SJCRH30 (cell line): ENCODE results near the gene MYH10. TPM values are rescaled to one million over a fixed set of nuclear protein-coding genes. Genes with fewer than 3 reads are reported as not detected.

Source experiments
- DNase-seq, 2 experiments: peaks; one replicate each; pipeline ENCODE4 v3.0.0-alpha.2; 2015 to 2020
- H3K27ac ChIP-seq: fragments of 250-450 bp; sonication (Bioruptor Pico); 2 replicates; pipeline ENCODE4 v1.5.1; 2020; ENCODE audit warnings: mild to moderate bottlenecking, moderate library complexity
- H3K27me3 ChIP-seq: fragments of 250-450 bp; sonication (Bioruptor Pico); 2 replicates; pipeline ENCODE4 v1.5.1; 2020; ENCODE audit warnings: mild to moderate bottlenecking, moderate library complexity
- H3K36me3 ChIP-seq: fragments of 250-450 bp; sonication (Bioruptor Pico); 2 replicates; pipeline ENCODE4 v1.5.1; 2020; ENCODE audit warnings: mild to moderate bottlenecking, moderate library complexity
- H3K4me1 ChIP-seq: fragments of 250-450 bp; sonication (Bioruptor Pico); 2 replicates; pipeline ENCODE4 v1.5.1; 2020; ENCODE audit warnings: mild to moderate bottlenecking, moderate library complexity
- H3K4me3 ChIP-seq: fragments of 250-450 bp; sonication (Bioruptor Pico); 2 replicates; pipeline ENCODE4 v1.5.1; 2020; ENCODE audit warnings: mild to moderate bottlenecking, moderate library complexity
- H3K9me3 ChIP-seq: fragments of 250-450 bp; sonication (Bioruptor Pico); replicated peaks from 2 replicates; pipeline ENCODE4 v1.5.1; 2020; ENCODE audit warnings: mild to moderate bottlenecking, moderate library complexity
- total RNA-seq: library from RNA; depleted of rRNA; stranded (reverse); fragments of >200 nt; shearing (Covaris generic); gene quantifications from 2 replicates; pipeline ENCODE4 v1.2.3, GENCODE V29; 2014

The MYH10 gene
- total RNA-seq, 1 experiment from 2014 or later, result 78.1 TPM

GRCh38 chr17:8532021-8532420 lies 98.5 kb downstream of the MYH10 start:
- no peaks in the 10 kb centered on the region for H3K4me1 ChIP-seq
- H3K9me3 ChIP-seq, result no peaks in the 10 kb centered on the region
- peaks cover 6% of the 10 kb centered on the region; the same call in 1 of the 2 replicates for H3K36me3 ChIP-seq
- no peak overlapping the region for H3K4me3 ChIP-seq
- H3K27ac ChIP-seq, result no peak overlapping the region
- no peak for DNase-seq
- H3K27me3 ChIP-seq, result no peaks in the 10 kb centered on the region

GRCh38 chr17:8522577-8522976 lies 107.9 kb downstream of the MYH10 start:
- no peaks in the 10 kb centered on the region for H3K9me3 ChIP-seq
- no peak overlapping the region for H3K4me3 ChIP-seq
- no peak overlapping the region for H3K27ac ChIP-seq
- peaks cover 21% of the 10 kb centered on the region for H3K36me3 ChIP-seq
- no peaks in the 10 kb centered on the region for H3K4me1 ChIP-seq
- no peaks in the 10 kb centered on the region for H3K27me3 ChIP-seq
- no peak for DNase-seq

- Histone ChIP-seq H3K27ac (no peak overlapping the region), H3K36me3 (peaks cover 22% of the 10 kb centered on the region), H3K4me1 (no peaks in the 10 kb centered on the region), H3K9me3 (no peaks in the 10 kb centered on the region), H3K4me3 (no peak overlapping the region), H3K27me3 (no peaks in the 10 kb centered on the region)
- DNase-seq, result no peak
These were observed 109.5 kb downstream of the MYH10 start for GRCh38 chr17:8520981-8521380.

- Histone ChIP-seq H3K27me3 (no peaks in the 10 kb centered on the region), H3K9me3 (no peaks in the 10 kb centered on the region), H3K4me3 (no peak overlapping the region), H3K4me1 (no peaks in the 10 kb centered on the region), H3K27ac (no peak overlapping the region), H3K36me3 (peaks cover 24% of the 10 kb centered on the region)
- no peak for DNase-seq
These were observed 111.7 kb downstream of the MYH10 start for GRCh38 chr17:8518850-8519249.

- H3K27ac ChIP-seq, result no peak overlapping the region
- DNase-seq, result no peak
- H3K36me3 ChIP-seq, result peaks cover 24% of the 10 kb centered on the region
- no peak overlapping the region for H3K4me3 ChIP-seq
- no peaks in the 10 kb centered on the region for H3K27me3 ChIP-seq
- no peaks in the 10 kb centered on the region for H3K4me1 ChIP-seq
- H3K9me3 ChIP-seq, result no peaks in the 10 kb centered on the region
These were observed 112.2 kb downstream of the MYH10 start for GRCh38 chr17:8518326-8518725.

- Histone ChIP-seq H3K9me3 (no peaks in the 10 kb centered on the region), H3K27ac (no peak overlapping the region), H3K27me3 (no peaks in the 10 kb centered on the region), H3K4me3 (no peak overlapping the region), H3K4me1 (no peaks in the 10 kb centered on the region), H3K36me3 (peaks cover 33% of the 10 kb centered on the region)
- no peak for DNase-seq
These were observed 115.7 kb downstream of the MYH10 start for GRCh38 chr17:8514801-8515200.

GRCh38 chr17:8506145-8506544 lies 124.4 kb downstream of the MYH10 start:
- Histone ChIP-seq H3K36me3 (peaks cover 4% of the 10 kb centered on the region; the same call in 1 of the 2 replicates), H3K4me3 (no peak overlapping the region), H3K4me1 (no peaks in the 10 kb centered on the region), H3K27ac (no peak overlapping the region), H3K27me3 (no peaks in the 10 kb centered on the region), H3K9me3 (no peaks in the 10 kb centered on the region)
- DNase-seq, result no peak

GRCh38 chr17:8504460-8505207 lies 125.9 kb downstream of the MYH10 start:
- DNase-seq, result no peak
- H3K9me3 ChIP-seq, result no peaks in the 10 kb centered on the region
- peaks cover 3% of the 10 kb centered on the region; the same call in 1 of the 2 replicates for H3K36me3 ChIP-seq
- H3K27me3 ChIP-seq, result no peaks in the 10 kb centered on the region
- no peak overlapping the region for H3K27ac ChIP-seq
- no peaks in the 10 kb centered on the region for H3K4me1 ChIP-seq
- no peak overlapping the region for H3K4me3 ChIP-seq

GRCh38 chr17:8503807-8504206 lies 126.7 kb downstream of the MYH10 start:
- no peaks in the 10 kb centered on the region for H3K9me3 ChIP-seq
- DNase-seq, result no peak
- no peak overlapping the region for H3K27ac ChIP-seq
- H3K36me3 ChIP-seq, result peaks cover 10% of the 10 kb centered on the region; the same call in 1 of the 2 replicates
- no peak overlapping the region for H3K4me3 ChIP-seq
- no peaks in the 10 kb centered on the region for H3K4me1 ChIP-seq
- H3K27me3 ChIP-seq, result no peaks in the 10 kb centered on the region

GRCh38 chr17:8503368-8503767 lies 127.2 kb downstream of the MYH10 start:
- DNase-seq, result no peak
- Histone ChIP-seq H3K9me3 (no peaks in the 10 kb centered on the region), H3K4me1 (no peaks in the 10 kb centered on the region), H3K27me3 (no peaks in the 10 kb centered on the region), H3K4me3 (no peak overlapping the region), H3K36me3 (peaks cover 12% of the 10 kb centered on the region; the same call in 1 of the 2 replicates), H3K27ac (no peak overlapping the region)

- H3K27ac ChIP-seq, result no peak overlapping the region
These were observed 128.4 kb downstream of the MYH10 start for GRCh38 chr17:8502126-8502525.

GRCh38 chr17:8500609-8501008 lies 129.9 kb downstream of the MYH10 start:
- Histone ChIP-seq H3K36me3 (peaks cover 12% of the 10 kb centered on the region; the same call in 1 of the 2 replicates), H3K27ac (no peak overlapping the region), H3K4me1 (no peaks in the 10 kb centered on the region), H3K4me3 (no peak overlapping the region), H3K27me3 (no peaks in the 10 kb centered on the region), H3K9me3 (no peaks in the 10 kb centered on the region)
- DNase-seq, result no peak

More at GRCh38 chr17:8502126-8502525, 128.4 kb downstream of the MYH10 start:
- DNase-seq, result no peak
- Histone ChIP-seq H3K36me3 (peaks cover 12% of the 10 kb centered on the region; the same call in 1 of the 2 replicates), H3K4me3 (no peak overlapping the region), H3K9me3 (no peaks in the 10 kb centered on the region), H3K27me3 (no peaks in the 10 kb centered on the region), H3K4me1 (no peaks in the 10 kb centered on the region)

- no peaks in the 10 kb centered on the region for H3K9me3 ChIP-seq
- no peak overlapping the region for H3K27ac ChIP-seq
- H3K4me1 ChIP-seq, result no peaks in the 10 kb centered on the region
- H3K4me3 ChIP-seq, result no peak overlapping the region
- DNase-seq, result no peak
- H3K27me3 ChIP-seq, result no peaks in the 10 kb centered on the region
- peaks cover 12% of the 10 kb centered on the region; the same call in 1 of the 2 replicates for H3K36me3 ChIP-seq
These were observed 130.9 kb downstream of the MYH10 start for GRCh38 chr17:8499614-8500013.

GRCh38 chr17:8499171-8499570 lies 131.4 kb downstream of the MYH10 start:
- Histone ChIP-seq H3K27me3 (no peaks in the 10 kb centered on the region), H3K4me3 (no peak overlapping the region), H3K4me1 (no peaks in the 10 kb centered on the region), H3K36me3 (peaks cover 12% of the 10 kb centered on the region; the same call in 1 of the 2 replicates), H3K27ac (no peak overlapping the region), H3K9me3 (no peaks in the 10 kb centered on the region)
- DNase-seq, result no peak

GRCh38 chr17:8496081-8496480 lies 134.4 kb downstream of the MYH10 start:
- Histone ChIP-seq H3K9me3 (no peaks in the 10 kb centered on the region), H3K36me3 (peaks cover 18% of the 10 kb centered on the region), H3K27ac (no peak overlapping the region), H3K27me3 (no peaks in the 10 kb centered on the region), H3K4me1 (no peaks in the 10 kb centered on the region), H3K4me3 (no peak overlapping the region)
- no peak for DNase-seq
